GM12864 (cell line): ENCODE measurements around the gene C9.

Experiments
- DNase-seq: peaks from one replicate; pipeline ENCODE4 v3.0.0-alpha.2; 2011; ENCODE audit warnings: low read depth
- H3K4me3 ChIP-seq: 2 replicates; pipeline ENCODE4 v1.5.1; 2011; ENCODE audit warnings: mild to moderate bottlenecking, low read depth, low read length, control low read depth
- CTCF ChIP-seq: IDR thresholded peaks from 2 replicates; pipeline ENCODE4 v1.5.1; 2011; ENCODE audit warnings: low read depth, mild to moderate bottlenecking, moderate library complexity, low read length, control low read depth, inconsistent platforms; ENCODE audit errors: missing control alignments

Gene C9

DNA sequence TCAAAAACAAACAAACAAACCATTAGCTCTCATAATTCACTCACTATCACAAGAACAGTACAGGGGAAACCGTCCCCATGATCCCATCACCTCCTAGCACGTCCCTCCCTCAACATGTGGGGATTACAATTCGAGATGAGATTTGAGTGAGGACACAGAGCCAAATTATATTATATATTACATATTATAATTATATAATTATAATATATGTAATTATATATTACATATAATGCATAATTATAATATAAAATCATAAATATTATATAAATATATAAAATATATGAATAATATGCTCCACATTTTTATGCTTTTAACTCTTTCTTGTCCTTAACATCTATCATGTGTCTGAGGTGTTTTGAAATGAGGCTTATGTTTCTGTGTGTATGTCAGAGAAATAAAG is 3.4 kb upstream of the C9 start:
- no peak for TF ChIP-seq CTCF
- no peak overlapping the region for H3K4me3 ChIP-seq
- no peak for DNase-seq

DNA sequence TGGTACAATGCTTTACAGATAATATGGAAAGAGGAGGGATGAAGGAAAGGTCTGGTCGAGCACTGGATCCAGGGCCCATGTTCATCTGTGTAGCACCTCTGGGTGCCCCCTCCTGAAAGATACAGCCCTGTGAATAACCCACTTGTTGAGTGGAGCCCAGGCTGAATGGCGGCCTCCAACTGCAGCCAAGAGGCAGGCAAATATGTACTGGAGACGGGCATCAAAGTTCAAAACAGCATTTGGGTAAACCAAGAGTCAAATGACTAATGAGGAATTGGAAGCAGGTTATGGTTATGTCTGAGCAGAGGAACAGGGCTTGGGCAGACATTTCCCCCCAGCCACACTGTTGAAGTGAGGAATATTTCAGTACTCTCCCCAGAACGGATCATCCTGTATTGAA is 1.1 kb downstream of the C9 start:
- no peak for TF ChIP-seq CTCF
- H3K4me3 ChIP-seq: no peak overlapping the region
- DNase-seq: no peak

DNA sequence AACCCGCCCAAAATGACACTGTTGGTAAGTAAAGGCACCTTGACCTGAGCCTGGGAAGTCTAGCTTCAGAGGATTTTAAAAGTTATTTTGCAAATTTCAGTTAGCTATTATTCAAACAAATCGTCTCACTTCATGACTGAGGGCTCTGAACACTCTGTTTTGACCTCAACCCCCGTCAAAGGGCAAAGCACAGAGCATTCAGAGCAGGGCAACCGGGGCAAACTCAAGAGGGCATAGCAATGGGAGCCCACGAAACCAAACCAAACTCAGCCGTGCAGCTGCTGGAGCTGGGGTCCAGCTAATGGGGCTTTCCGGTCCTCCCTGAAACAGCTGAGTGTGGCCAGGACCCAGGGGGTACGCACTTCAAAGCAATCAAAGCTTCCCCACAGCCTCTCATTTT is 1.6 kb downstream of the C9 start:
- DNase-seq: no peak
- H3K4me3 ChIP-seq: no peak overlapping the region
- TF ChIP-seq CTCF: no peak

DNA sequence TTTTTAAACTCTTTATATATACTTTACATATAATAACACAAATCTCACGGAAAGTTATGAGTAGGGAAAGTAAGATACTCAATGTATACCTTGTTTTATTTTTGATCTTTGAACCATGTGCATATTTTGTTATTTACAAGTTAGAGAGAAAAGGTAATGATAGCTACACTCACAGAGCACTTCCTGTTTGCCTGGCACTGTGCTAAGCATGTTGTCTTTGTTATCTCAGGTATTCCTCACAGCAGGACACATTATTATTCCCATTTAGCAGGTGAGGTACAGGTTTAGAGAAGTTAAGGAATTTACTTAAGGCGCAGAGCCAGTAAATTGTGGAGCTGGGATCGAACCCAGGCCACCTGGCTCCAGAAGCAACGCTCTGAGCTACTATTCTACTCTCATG is 3.0 kb downstream of the C9 start:
- TF ChIP-seq CTCF: no peak
- H3K4me3 ChIP-seq: no peak overlapping the region
- DNase-seq: no peak

GRCh38 chr5:39360471-39361111 is 3.7 kb downstream of the C9 start:
- TF ChIP-seq CTCF: no peak
- DNase-seq: no peak
- H3K4me3 ChIP-seq: no peak overlapping the region

DNA sequence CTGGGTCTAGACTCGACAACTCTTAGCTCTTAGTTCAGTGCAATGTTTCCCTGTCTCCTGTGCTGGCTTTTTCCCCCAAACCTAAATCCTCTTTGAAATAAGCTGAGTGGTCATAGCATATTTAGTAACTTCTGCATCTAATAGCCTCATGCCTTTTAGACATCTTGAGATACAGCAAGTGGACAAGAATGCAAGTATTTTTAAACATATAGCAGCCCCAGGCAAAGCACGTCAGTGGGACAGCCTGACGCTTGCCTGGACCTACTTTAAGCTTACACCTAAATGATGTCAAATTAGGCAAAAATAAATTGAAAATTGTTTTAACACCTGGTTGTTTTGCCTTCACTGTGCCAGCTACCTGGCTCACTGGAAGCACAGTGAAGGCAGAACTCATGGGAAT is 8.0 kb downstream of the C9 start:
- no peak for DNase-seq
- no peak for TF ChIP-seq CTCF
- H3K4me3 ChIP-seq: no peak overlapping the region

GRCh38 chr5:39355324-39355723 is 9.0 kb downstream of the C9 start:
- TF ChIP-seq CTCF: no peak
- no peak overlapping the region for H3K4me3 ChIP-seq
- no peak for DNase-seq
